HEK293 (cell line): ENCODE data around the gene RTN1.

Experiments used
- BCL11A ChIP-seq: fragments of 450-650 bp; formaldehyde crosslinking; IDR thresholded peaks from 2 replicates; pipeline ENCODE4 v1.5.1; 2016; ENCODE audit warnings: low read depth, missing biosample characterization, missing genetic modification characterization
- BCL11B ChIP-seq: fragments of 450-650 bp; formaldehyde crosslinking; IDR thresholded peaks from 2 replicates; pipeline ENCODE4 v1.5.1; 2016; ENCODE audit warnings: low read depth, missing biosample characterization, missing genetic modification characterization
- BCL6B ChIP-seq: fragments of 450-650 bp; formaldehyde crosslinking; IDR thresholded peaks from 2 replicates; pipeline ENCODE4 v1.5.1; 2017; ENCODE audit warnings: missing biosample characterization, missing genetic modification characterization
- KLF1 ChIP-seq: fragments of 450-650 bp; formaldehyde crosslinking; IDR thresholded peaks from 2 replicates; pipeline ENCODE4 v1.5.1; 2016; ENCODE audit warnings: missing biosample characterization, missing genetic modification characterization
- KLF10 ChIP-seq: fragments of 450-650 bp; IDR thresholded peaks from 2 replicates; pipeline ENCODE4 v1.5.1; 2018; ENCODE audit warnings: missing biosample characterization, mild to moderate bottlenecking, missing genetic modification characterization
- TCF7L2 ChIP-seq: IDR thresholded peaks from 2 replicates; pipeline ENCODE4 v1.6.1; 2011; ENCODE audit warnings: low read depth, mild to moderate bottlenecking, inconsistent platforms, low read length, moderate library complexity, borderline replicate concordance
- TRIM28 ChIP-seq: IDR thresholded peaks from 2 replicates; pipeline ENCODE4 v1.6.1; 2011; ENCODE audit warnings: low read length, control low read depth, borderline replicate concordance
- WT1 ChIP-seq: fragments of 450-650 bp; formaldehyde crosslinking; IDR thresholded peaks from 2 replicates; pipeline ENCODE4 v1.5.1; 2016; ENCODE audit warnings: missing biosample characterization, missing genetic modification characterization
- YY2 ChIP-seq: fragments of 450-650 bp; formaldehyde crosslinking; IDR thresholded peaks from 2 replicates; pipeline ENCODE4 v1.5.1; 2016; ENCODE audit warnings: missing biosample characterization, missing genetic modification characterization
- ZBTB20 ChIP-seq: fragments of 450-650 bp; formaldehyde crosslinking; IDR thresholded peaks from 2 replicates; pipeline ENCODE4 v1.5.1; 2016; ENCODE audit warnings: missing biosample characterization, missing genetic modification characterization
- ZBTB7A ChIP-seq: fragments of 450-650 bp; formaldehyde crosslinking; IDR thresholded peaks from 2 replicates; pipeline ENCODE4 v1.5.1; 2016; ENCODE audit warnings: low read depth, missing biosample characterization, missing genetic modification characterization
- ZFP41 ChIP-seq: fragments of 450-650 bp; formaldehyde crosslinking; IDR thresholded peaks from 2 replicates; pipeline ENCODE4 v1.5.1; 2016; ENCODE audit warnings: missing biosample characterization, missing genetic modification characterization, borderline replicate concordance
- ZNF10 ChIP-seq: fragments of 450-650 bp; formaldehyde crosslinking; IDR thresholded peaks from 2 replicates; pipeline ENCODE4 v1.5.1; 2017; ENCODE audit warnings: missing biosample characterization, missing genetic modification characterization
- ZNF112 ChIP-seq: fragments of 450-650 bp; formaldehyde crosslinking; IDR thresholded peaks from 2 replicates; pipeline ENCODE4 v1.5.0; 2017; ENCODE audit warnings: missing biosample characterization, missing genetic modification characterization
- ZNF175 ChIP-seq: fragments of 450-650 bp; formaldehyde crosslinking; IDR thresholded peaks from 2 replicates; pipeline ENCODE4 v1.5.1; 2016; ENCODE audit warnings: missing biosample characterization, missing genetic modification characterization
- ZNF239 ChIP-seq: fragments of 450-650 bp; formaldehyde crosslinking; IDR thresholded peaks from 2 replicates; pipeline ENCODE4 v1.5.1; 2016; ENCODE audit warnings: missing biosample characterization, missing genetic modification characterization
- ZNF248 ChIP-seq: fragments of 450-650 bp; formaldehyde crosslinking; IDR thresholded peaks from 2 replicates; pipeline ENCODE4 v1.5.1; 2017; ENCODE audit warnings: missing biosample characterization, missing genetic modification characterization
- ZNF266 ChIP-seq: fragments of 450-650 bp; formaldehyde crosslinking; IDR thresholded peaks from 2 replicates; pipeline ENCODE4 v1.5.1; 2016; ENCODE audit warnings: missing biosample characterization, missing genetic modification characterization, low read depth
- ZNF404 ChIP-seq: fragments of 450-650 bp; formaldehyde crosslinking; IDR thresholded peaks from 2 replicates; pipeline ENCODE4 v1.5.1; 2017; ENCODE audit warnings: missing biosample characterization, missing genetic modification characterization
- ZNF416 ChIP-seq: fragments of 450-650 bp; formaldehyde crosslinking; IDR thresholded peaks from 2 replicates; pipeline ENCODE4 v1.5.1; 2016; ENCODE audit warnings: missing biosample characterization, missing genetic modification characterization
- ZNF426 ChIP-seq: fragments of 450-650 bp; formaldehyde crosslinking; IDR thresholded peaks from 2 replicates; pipeline ENCODE4 v1.5.1; 2017; ENCODE audit warnings: missing biosample characterization, missing genetic modification characterization, mild to moderate bottlenecking, inconsistent platforms, moderate library complexity
- ZNF433 ChIP-seq: fragments of 450-650 bp; formaldehyde crosslinking; IDR thresholded peaks from 2 replicates; pipeline ENCODE4 v1.5.1; 2016; ENCODE audit warnings: missing biosample characterization, missing genetic modification characterization, low read depth
- ZNF544 ChIP-seq: fragments of 450-650 bp; formaldehyde crosslinking; IDR thresholded peaks from 2 replicates; pipeline ENCODE4 v1.5.0; 2017; ENCODE audit warnings: missing biosample characterization, missing genetic modification characterization
- ZNF548 ChIP-seq: fragments of 450-650 bp; formaldehyde crosslinking; IDR thresholded peaks from 2 replicates; pipeline ENCODE4 v1.5.1; 2016; ENCODE audit warnings: missing biosample characterization, missing genetic modification characterization
- ZNF549 ChIP-seq: fragments of 450-650 bp; IDR thresholded peaks from 2 replicates; pipeline ENCODE4 v1.5.1; 2018; ENCODE audit warnings: missing biosample characterization, missing genetic modification characterization, mild to moderate bottlenecking, inconsistent platforms, moderate library complexity
- ZNF555 ChIP-seq: fragments of 450-650 bp; formaldehyde crosslinking; conservative IDR thresholded peaks from 2 replicates; pipeline ENCODE4 v1.5.1; 2017; ENCODE audit warnings: missing biosample characterization, mild to moderate bottlenecking, missing genetic modification characterization, inconsistent platforms
- ZNF561 ChIP-seq: fragments of 450-650 bp; IDR thresholded peaks from 2 replicates; pipeline ENCODE4 v1.5.1; 2018; ENCODE audit warnings: missing biosample characterization, missing genetic modification characterization, borderline replicate concordance
- ZNF664 ChIP-seq: fragments of 450-650 bp; formaldehyde crosslinking; IDR thresholded peaks from 2 replicates; pipeline ENCODE4 v1.5.1; 2016; ENCODE audit warnings: missing biosample characterization, missing genetic modification characterization
- ZNF747 ChIP-seq: fragments of 450-650 bp; formaldehyde crosslinking; IDR thresholded peaks from 2 replicates; pipeline ENCODE4 v1.5.1; 2016; ENCODE audit warnings: missing biosample characterization, missing genetic modification characterization
- ZNF837 ChIP-seq: fragments of 450-650 bp; formaldehyde crosslinking; IDR thresholded peaks from 2 replicates; pipeline ENCODE4 v1.5.1; 2016; ENCODE audit warnings: missing biosample characterization, missing genetic modification characterization
- ZSCAN5A ChIP-seq: fragments of 450-650 bp; formaldehyde crosslinking; IDR thresholded peaks from 2 replicates; pipeline ENCODE4 v1.5.1; 2016; ENCODE audit warnings: missing biosample characterization, missing genetic modification characterization
- TF ChIP-seq, protein P1 (sequence below): fragments of 450-650 bp; formaldehyde crosslinking; IDR thresholded peaks from 2 replicates; pipeline ENCODE4 v1.5.1; 2017; ENCODE audit warnings: missing biosample characterization, mild to moderate bottlenecking, missing genetic modification characterization, moderate library complexity
- TF ChIP-seq, protein P2 (sequence below): fragments of 450-650 bp; formaldehyde crosslinking; conservative IDR thresholded peaks from 2 replicates; pipeline ENCODE4 v1.5.1; 2016; ENCODE audit warnings: low read depth, missing biosample characterization, missing genetic modification characterization

Gene RTN1

GRCh38 chr14:59576332-59577294, 294.0 kb downstream of the RTN1 start, which contains the start of gene CCDC175 (continued):
- TF ChIP-seq BCL11A (tag by site-specific recombination): no peak
- TF ChIP-seq ZBTB7A (tag by site-specific recombination): no peak
- TF ChIP-seq KLF1 (tag by site-specific recombination): no peak
- no peak for TF ChIP-seq ZNF239 (tag by site-specific recombination)
- no peak for TF ChIP-seq ZNF548 (tag by site-specific recombination)
- TF ChIP-seq ZNF555 (tag by site-specific recombination): no peak
- no peak for TF ChIP-seq ZNF266 (tag by site-specific recombination)
- no peak for TF ChIP-seq ZNF416 (tag by site-specific recombination)
- TF ChIP-seq WT1 (tag by site-specific recombination): no peak
- TF ChIP-seq BCL11B (tag by site-specific recombination): no peak
- TF ChIP-seq ZBTB20 (tag by site-specific recombination): peak; percentile 57; the same call in 1 of the 2 replicates
- peak; percentile 41; the same call in 1 of the 2 replicates for TF ChIP-seq ZNF664
- no peak for TF ChIP-seq ZNF837 (tag by site-specific recombination)
- TF ChIP-seq ZSCAN5A: no peak
- no peak for TF ChIP-seq ZNF175 (tag by site-specific recombination)
- no peak for TF ChIP-seq ZNF426 (tag by site-specific recombination)
- TF ChIP-seq TCF7L2: no peak
- TF ChIP-seq, protein P1, sequence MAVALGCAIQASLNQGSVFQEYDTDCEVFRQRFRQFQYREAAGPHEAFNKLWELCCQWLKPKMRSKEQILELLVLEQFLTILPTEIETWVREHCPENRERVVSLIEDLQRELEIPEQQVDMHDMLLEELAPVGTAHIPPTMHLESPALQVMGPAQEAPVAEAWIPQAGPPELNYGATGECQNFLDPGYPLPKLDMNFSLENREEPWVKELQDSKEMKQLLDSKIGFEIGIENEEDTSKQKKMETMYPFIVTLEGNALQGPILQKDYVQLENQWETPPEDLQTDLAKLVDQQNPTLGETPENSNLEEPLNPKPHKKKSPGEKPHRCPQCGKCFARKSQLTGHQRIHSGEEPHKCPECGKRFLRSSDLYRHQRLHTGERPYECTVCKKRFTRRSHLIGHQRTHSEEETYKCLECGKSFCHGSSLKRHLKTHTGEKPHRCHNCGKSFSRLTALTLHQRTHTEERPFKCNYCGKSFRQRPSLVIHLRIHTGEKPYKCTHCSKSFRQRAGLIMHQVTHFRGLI: peak; percentile 51; the same call in 1 of the 2 replicates
- TF ChIP-seq ZFP41 (tag by site-specific recombination): no peak
- TF ChIP-seq ZNF549 (tag by site-specific recombination): no peak
- no peak for TF ChIP-seq ZNF433
- no peak for TF ChIP-seq ZNF404 (tag by site-specific recombination)
- peak; percentile 58; the same call in 1 of the 2 replicates for TF ChIP-seq TRIM28
- no peak for TF ChIP-seq ZNF747 (tag by site-specific recombination)
- TF ChIP-seq, protein P2, sequence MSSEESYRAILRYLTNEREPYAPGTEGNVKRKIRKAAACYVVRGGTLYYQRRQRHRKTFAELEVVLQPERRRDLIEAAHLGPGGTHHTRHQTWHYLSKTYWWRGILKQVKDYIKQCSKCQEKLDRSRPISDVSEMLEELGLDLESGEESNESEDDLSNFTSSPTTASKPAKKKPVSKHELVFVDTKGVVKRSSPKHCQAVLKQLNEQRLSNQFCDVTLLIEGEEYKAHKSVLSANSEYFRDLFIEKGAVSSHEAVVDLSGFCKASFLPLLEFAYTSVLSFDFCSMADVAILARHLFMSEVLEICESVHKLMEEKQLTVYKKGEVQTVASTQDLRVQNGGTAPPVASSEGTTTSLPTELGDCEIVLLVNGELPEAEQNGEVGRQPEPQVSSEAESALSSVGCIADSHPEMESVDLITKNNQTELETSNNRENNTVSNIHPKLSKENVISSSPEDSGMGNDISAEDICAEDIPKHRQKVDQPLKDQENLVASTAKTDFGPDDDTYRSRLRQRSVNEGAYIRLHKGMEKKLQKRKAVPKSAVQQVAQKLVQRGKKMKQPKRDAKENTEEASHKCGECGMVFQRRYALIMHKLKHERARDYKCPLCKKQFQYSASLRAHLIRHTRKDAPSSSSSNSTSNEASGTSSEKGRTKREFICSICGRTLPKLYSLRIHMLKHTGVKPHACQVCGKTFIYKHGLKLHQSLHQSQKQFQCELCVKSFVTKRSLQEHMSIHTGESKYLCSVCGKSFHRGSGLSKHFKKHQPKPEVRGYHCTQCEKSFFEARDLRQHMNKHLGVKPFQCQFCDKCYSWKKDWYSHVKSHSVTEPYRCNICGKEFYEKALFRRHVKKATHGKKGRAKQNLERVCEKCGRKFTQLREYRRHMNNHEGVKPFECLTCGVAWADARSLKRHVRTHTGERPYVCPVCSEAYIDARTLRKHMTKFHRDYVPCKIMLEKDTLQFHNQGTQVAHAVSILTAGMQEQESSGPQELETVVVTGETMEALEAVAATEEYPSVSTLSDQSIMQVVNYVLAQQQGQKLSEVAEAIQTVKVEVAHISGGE (tag by site-specific recombination): no peak
- TF ChIP-seq ZNF112 (tag by site-specific recombination): no peak
- no peak for TF ChIP-seq YY2 (tag by site-specific recombination)
- no peak for TF ChIP-seq ZNF544 (tag by site-specific recombination)
- TF ChIP-seq KLF10 (tag by site-specific recombination): no peak
- TF ChIP-seq ZNF561: peak; percentile 41; the same call in 1 of the 2 replicates
- no peak for TF ChIP-seq ZNF248 (tag by site-specific recombination)
- no peak for TF ChIP-seq BCL6B
- no peak for TF ChIP-seq ZNF10 (tag by site-specific recombination)
